HepG2 (cell line): Measurements from ENCODE around the gene C1QTNF5. TPM values are rescaled to one million over a fixed set of nuclear protein-coding genes. Genes with fewer than 3 reads are reported as not detected.

Experiments used
- AFF4 ChIP-seq: sonication (generic); formaldehyde crosslinking; IDR thresholded peaks from 2 replicates; pipeline ENCODE4 v1.4.0; 2020; ENCODE audit warnings: missing genetic modification reagents
- AGO2 ChIP-seq: fragments of 200-400 bp; formaldehyde crosslinking; optimal IDR thresholded peaks from 2 replicates; pipeline ENCODE3; 2017; ENCODE audit warnings: mild to moderate bottlenecking, low read depth, low read length, moderate library complexity
- ARNT ChIP-seq: fragments of 450-650 bp; IDR thresholded peaks from 2 replicates; pipeline ENCODE4 v1.6.1; 2017
- CEBPG ChIP-seq: IDR thresholded peaks from 2 replicates; pipeline ENCODE4 v1.6.1; 2016
- FOXO1 ChIP-seq: sonication (generic); formaldehyde crosslinking; IDR thresholded peaks from 2 replicates; pipeline ENCODE4 v1.4.0; 2020; ENCODE audit warnings: missing genetic modification reagents
- HHEX ChIP-seq: IDR thresholded peaks from 2 replicates; pipeline ENCODE4 v1.6.1; 2016; ENCODE audit warnings: control low read depth
- HIC2 ChIP-seq: sonication (generic); formaldehyde crosslinking; IDR thresholded peaks from 2 replicates; pipeline ENCODE4 v1.9.0; 2022; ENCODE audit warnings: low read depth, missing genetic modification reagents
- HNF4A ChIP-seq: sonication (generic); formaldehyde crosslinking; IDR thresholded peaks from 2 replicates; pipeline ENCODE4 v1.4.0; 2020; ENCODE audit warnings: missing genetic modification reagents
- MTERF4 ChIP-seq: sonication (generic); formaldehyde crosslinking; IDR thresholded peaks from 2 replicates; pipeline ENCODE4 v1.8.0; 2023; ENCODE audit warnings: mild to moderate bottlenecking, missing genetic modification reagents
- NONO ChIP-seq, 2 experiments: fragments of 450-650 bp in 1 of 2; sonication (generic) in 1 of 2; formaldehyde crosslinking in 1 of 2; IDR thresholded peaks in 1 of 2; conservative IDR thresholded peaks in 1 of 2; 2 replicates each; pipeline versions ENCODE4 v1.6.1 to v1.8.0; 2017 to 2022; ENCODE audit warnings: mild to moderate bottlenecking in 1 of 2, missing genetic modification reagents in 1 of 2, moderate library complexity in 1 of 2
- PAX8 ChIP-seq: sonication (generic); formaldehyde crosslinking; IDR thresholded peaks from 2 replicates; pipeline ENCODE4 v1.8.0; 2022; ENCODE audit warnings: mild to moderate bottlenecking, missing genetic modification reagents, borderline replicate concordance
- PHF20 ChIP-seq: sonication (generic); formaldehyde crosslinking; IDR thresholded peaks from 2 replicates; pipeline ENCODE4 v1.5.0; 2020; ENCODE audit warnings: mild to moderate bottlenecking, missing genetic modification reagents
- REL ChIP-seq: sonication (generic); formaldehyde crosslinking; conservative IDR thresholded peaks from 2 replicates; pipeline ENCODE4 v1.8.0; 2022; ENCODE audit warnings: mild to moderate bottlenecking, missing genetic modification reagents, moderate library complexity
- TCF12 ChIP-seq, 2 experiments: fragments of 450-650 bp in 1 of 2; sonication (generic) in 1 of 2; formaldehyde crosslinking in 1 of 2; IDR thresholded peaks; 2 replicates each; pipeline versions ENCODE4 v1.6.1 to v1.8.0; 2017 to 2022; ENCODE audit warnings: antibody characterized with exemption in 1 of 2, mild to moderate bottlenecking in 1 of 2, missing genetic modification reagents in 1 of 2, moderate library complexity in 1 of 2
- ZNF660 ChIP-seq: sonication (generic); formaldehyde crosslinking; IDR thresholded peaks from 2 replicates; pipeline ENCODE4 v1.5.1; 2020; ENCODE audit warnings: mild to moderate bottlenecking, low read depth, missing genetic modification reagents, borderline replicate concordance
- ZNF800 ChIP-seq: sonication (generic); formaldehyde crosslinking; IDR thresholded peaks from 2 replicates; pipeline ENCODE4 v1.4.0; 2020; ENCODE audit warnings: missing genetic modification reagents
- ZNF878 ChIP-seq: sonication (generic); formaldehyde crosslinking; IDR thresholded peaks from 2 replicates; pipeline ENCODE4 v1.8.1; 2023; ENCODE audit warnings: mild to moderate bottlenecking, missing genetic modification reagents, moderate library complexity
- polyA plus RNA-seq, 8 experiments: library from polyadenylated mRNA; depleted of rRNA in 3 of 8; stranded (reverse) in 7 of 8; unstranded in 1 of 8; fragments of >200 nt; fragmentation: Illumina TruSeq in 4 of 8; extraction: Trizol in 4 of 8; gene quantifications; 2 replicates each; pipeline versions ENCODE4 v1.2.1 to v1.2.3, GENCODE V29; 2011 to 2016; ENCODE audit warnings: low read depth in 4 of 8, missing spikeins in 1 of 8, mixed read lengths in 1 of 8; ENCODE audit not compliant: insufficient read depth in 1 of 8
- total RNA-seq, 5 experiments: library from RNA; depleted of rRNA; stranded (reverse); fragments of >200 nt; fragmentation: Illumina TruSeq; extraction: Trizol; gene quantifications; 2 replicates each; pipeline ENCODE4 v1.2.3, GENCODE V29; 2016; ENCODE audit warnings: low read depth in 1 of 5
- TF ChIP-seq, protein P1 (sequence below): sonication (generic); formaldehyde crosslinking; IDR thresholded peaks from 2 replicates; pipeline ENCODE4 v1.5.1; 2020; ENCODE audit warnings: missing genetic modification reagents, mild to moderate bottlenecking, borderline replicate concordance
- TF ChIP-seq, protein P2 (sequence below): sonication (generic); formaldehyde crosslinking; IDR thresholded peaks from 2 replicates; pipeline ENCODE4 v1.8.1; 2023; ENCODE audit warnings: missing genetic modification reagents, mild to moderate bottlenecking, borderline replicate concordance

Gene C1QTNF5
- total and polyA plus RNA-seq, 2 of the 13 experiments (the other 11 are each of a cell fraction or from before 2014, with no cell fraction given): 0.86 to 1.2 TPM

GRCh38 chr11:119376197-119376847 is 35.6 kb upstream of the C1QTNF5 start (continued):
- TF ChIP-seq HIC2 (CRISPR knock-in tag) (peak; percentile 98), MTERF4 (no peak), PAX8 (CRISPR knock-in tag) (no peak), AFF4 (CRISPR knock-in tag) (no peak), REL (CRISPR knock-in tag) (no peak), ZNF660 (CRISPR knock-in tag) (no peak), NONO (IDR thresholded peaks at IDR 0.05) (no peak), NONO (CRISPR knock-in tag; conservative IDR thresholded peaks at IDR 0.05) (peak; percentile 50; the same call in 1 of the 2 replicates), ARNT (no peak), ZNF800 (CRISPR knock-in tag) (no peak), HNF4A (peak; percentile 53), CEBPG (peak; percentile 31), HHEX (CRISPR knock-in tag) (no peak), FOXO1 (CRISPR knock-in tag) (peak; percentile 76), TCF12 (IDR thresholded peaks at IDR 0.05) (no peak), TCF12 (CRISPR knock-in tag; IDR thresholded peaks at IDR 0.05) (no peak), ZNF878 (CRISPR knock-in tag) (no peak), PHF20 (CRISPR knock-in tag) (no peak), AGO2 (peak; percentile 37)
- TF ChIP-seq, protein P1, sequence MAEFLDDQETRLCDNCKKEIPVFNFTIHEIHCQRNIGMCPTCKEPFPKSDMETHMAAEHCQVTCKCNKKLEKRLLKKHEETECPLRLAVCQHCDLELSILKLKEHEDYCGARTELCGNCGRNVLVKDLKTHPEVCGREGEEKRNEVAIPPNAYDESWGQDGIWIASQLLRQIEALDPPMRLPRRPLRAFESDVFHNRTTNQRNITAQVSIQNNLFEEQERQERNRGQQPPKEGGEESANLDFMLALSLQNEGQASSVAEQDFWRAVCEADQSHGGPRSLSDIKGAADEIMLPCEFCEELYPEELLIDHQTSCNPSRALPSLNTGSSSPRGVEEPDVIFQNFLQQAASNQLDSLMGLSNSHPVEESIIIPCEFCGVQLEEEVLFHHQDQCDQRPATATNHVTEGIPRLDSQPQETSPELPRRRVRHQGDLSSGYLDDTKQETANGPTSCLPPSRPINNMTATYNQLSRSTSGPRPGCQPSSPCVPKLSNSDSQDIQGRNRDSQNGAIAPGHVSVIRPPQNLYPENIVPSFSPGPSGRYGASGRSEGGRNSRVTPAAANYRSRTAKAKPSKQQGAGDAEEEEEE (CRISPR knock-in tag): no peak
- TF ChIP-seq, protein P2, sequence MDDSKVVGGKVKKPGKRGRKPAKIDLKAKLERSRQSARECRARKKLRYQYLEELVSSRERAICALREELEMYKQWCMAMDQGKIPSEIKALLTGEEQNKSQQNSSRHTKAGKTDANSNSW (CRISPR knock-in tag): no peak
